H1 (cell line): ENCODE data around the gene LTBP4.

Experiments
- CBX5 ChIP-seq: fragments of 300-800, 300-1000 bp; sonication (generic); IDR thresholded peaks from 2 replicates; pipeline ENCODE4 v1.7.1; 2016; ENCODE audit warnings: antibody characterized with exemption, low read length, low read depth
- EZH2 ChIP-seq: fragments of 200-600 bp; sonication (generic); IDR thresholded peaks from 2 replicates; pipeline ENCODE4 v1.7.1; 2012; ENCODE audit warnings: low read depth, mild to moderate bottlenecking, moderate library complexity, low read length, inconsistent platforms; ENCODE audit not compliant: severe bottlenecking
- JUND ChIP-seq: IDR thresholded peaks from 2 replicates; pipeline ENCODE4 v1.6.1; 2011; ENCODE audit warnings: mild to moderate bottlenecking, improper control_type of control experiment, low read length
- KDM5A ChIP-seq: fragments of 200-600 bp; IDR thresholded peaks from 2 replicates; pipeline ENCODE4 v1.7.1; 2012; ENCODE audit warnings: mild to moderate bottlenecking, low read length, inconsistent platforms, mixed read lengths
- POLR2AphosphoS5 ChIP-seq: IDR thresholded peaks from 2 replicates; pipeline ENCODE4 v1.6.1; 2011; ENCODE audit warnings: low read depth, low read length
- TAF1 ChIP-seq: IDR thresholded peaks from 2 replicates; pipeline ENCODE4 v1.6.1; 2011; ENCODE audit warnings: mild to moderate bottlenecking, low read depth, low read length
- YY1 ChIP-seq: IDR thresholded peaks from 2 replicates; pipeline ENCODE4 v1.6.1; 2011; ENCODE audit warnings: low read depth, mild to moderate bottlenecking, low read length
- TF ChIP-seq, protein P1 (sequence below), 3 experiments: IDR thresholded peaks; 1 replicate in 2 of 3; 2 replicates in 1 of 3; pipeline versions ENCODE4 v1.5.1 to v1.6.1; 2011; ENCODE audit warnings: low read length in 3 of 3, mild to moderate bottlenecking in 3 of 3, inconsistent platforms in 2 of 3, low read depth in 1 of 3, moderate library complexity in 1 of 3; ENCODE audit not compliant: insufficient read depth in 1 of 3; ENCODE audit errors: control extremely low read depth in 1 of 3
- TF ChIP-seq, protein P2 (sequence below): fragments of 300-600 bp; sonication (generic); IDR thresholded peaks from 2 replicates; pipeline ENCODE4 v1.7.1; 2012; ENCODE audit warnings: low read length, moderate library complexity, mild to moderate bottlenecking, inconsistent platforms; ENCODE audit not compliant: insufficient replicate concordance

DNA sequence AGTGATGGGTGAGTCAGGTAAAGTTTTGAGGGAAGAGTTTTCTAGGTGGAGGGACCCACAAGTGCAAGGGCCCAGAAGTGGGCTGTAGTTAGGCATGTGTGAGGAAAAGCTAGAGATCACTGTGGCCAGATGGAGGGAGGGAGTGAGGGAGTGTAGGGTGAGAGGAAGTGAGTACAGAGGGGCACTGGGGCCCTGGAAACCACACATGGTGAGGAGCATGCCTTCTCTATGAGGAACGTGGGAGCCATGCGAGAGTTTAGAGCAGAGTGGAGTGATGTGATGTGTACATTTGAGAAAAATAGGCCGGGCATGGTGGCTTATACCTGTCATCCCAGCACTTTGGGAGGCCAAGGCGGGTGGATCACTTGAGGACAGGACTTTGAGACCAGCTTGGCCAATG lies 39.2 kb upstream of the LTBP4 start:
- TF ChIP-seq, protein P1, sequence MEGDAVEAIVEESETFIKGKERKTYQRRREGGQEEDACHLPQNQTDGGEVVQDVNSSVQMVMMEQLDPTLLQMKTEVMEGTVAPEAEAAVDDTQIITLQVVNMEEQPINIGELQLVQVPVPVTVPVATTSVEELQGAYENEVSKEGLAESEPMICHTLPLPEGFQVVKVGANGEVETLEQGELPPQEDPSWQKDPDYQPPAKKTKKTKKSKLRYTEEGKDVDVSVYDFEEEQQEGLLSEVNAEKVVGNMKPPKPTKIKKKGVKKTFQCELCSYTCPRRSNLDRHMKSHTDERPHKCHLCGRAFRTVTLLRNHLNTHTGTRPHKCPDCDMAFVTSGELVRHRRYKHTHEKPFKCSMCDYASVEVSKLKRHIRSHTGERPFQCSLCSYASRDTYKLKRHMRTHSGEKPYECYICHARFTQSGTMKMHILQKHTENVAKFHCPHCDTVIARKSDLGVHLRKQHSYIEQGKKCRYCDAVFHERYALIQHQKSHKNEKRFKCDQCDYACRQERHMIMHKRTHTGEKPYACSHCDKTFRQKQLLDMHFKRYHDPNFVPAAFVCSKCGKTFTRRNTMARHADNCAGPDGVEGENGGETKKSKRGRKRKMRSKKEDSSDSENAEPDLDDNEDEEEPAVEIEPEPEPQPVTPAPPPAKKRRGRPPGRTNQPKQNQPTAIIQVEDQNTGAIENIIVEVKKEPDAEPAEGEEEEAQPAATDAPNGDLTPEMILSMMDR (IDR thresholded peaks at IDR 0.05; ENCODE audit: control extremely low read depth in 1 of 3, insufficient read depth in 1 of 3, low read depth in 1 of 3, low read length in 3 of 3), result no peak
- no peak for TF ChIP-seq JUND
- TF ChIP-seq EZH2, result no peak
- no peak for TF ChIP-seq YY1
- TF ChIP-seq, protein P2, sequence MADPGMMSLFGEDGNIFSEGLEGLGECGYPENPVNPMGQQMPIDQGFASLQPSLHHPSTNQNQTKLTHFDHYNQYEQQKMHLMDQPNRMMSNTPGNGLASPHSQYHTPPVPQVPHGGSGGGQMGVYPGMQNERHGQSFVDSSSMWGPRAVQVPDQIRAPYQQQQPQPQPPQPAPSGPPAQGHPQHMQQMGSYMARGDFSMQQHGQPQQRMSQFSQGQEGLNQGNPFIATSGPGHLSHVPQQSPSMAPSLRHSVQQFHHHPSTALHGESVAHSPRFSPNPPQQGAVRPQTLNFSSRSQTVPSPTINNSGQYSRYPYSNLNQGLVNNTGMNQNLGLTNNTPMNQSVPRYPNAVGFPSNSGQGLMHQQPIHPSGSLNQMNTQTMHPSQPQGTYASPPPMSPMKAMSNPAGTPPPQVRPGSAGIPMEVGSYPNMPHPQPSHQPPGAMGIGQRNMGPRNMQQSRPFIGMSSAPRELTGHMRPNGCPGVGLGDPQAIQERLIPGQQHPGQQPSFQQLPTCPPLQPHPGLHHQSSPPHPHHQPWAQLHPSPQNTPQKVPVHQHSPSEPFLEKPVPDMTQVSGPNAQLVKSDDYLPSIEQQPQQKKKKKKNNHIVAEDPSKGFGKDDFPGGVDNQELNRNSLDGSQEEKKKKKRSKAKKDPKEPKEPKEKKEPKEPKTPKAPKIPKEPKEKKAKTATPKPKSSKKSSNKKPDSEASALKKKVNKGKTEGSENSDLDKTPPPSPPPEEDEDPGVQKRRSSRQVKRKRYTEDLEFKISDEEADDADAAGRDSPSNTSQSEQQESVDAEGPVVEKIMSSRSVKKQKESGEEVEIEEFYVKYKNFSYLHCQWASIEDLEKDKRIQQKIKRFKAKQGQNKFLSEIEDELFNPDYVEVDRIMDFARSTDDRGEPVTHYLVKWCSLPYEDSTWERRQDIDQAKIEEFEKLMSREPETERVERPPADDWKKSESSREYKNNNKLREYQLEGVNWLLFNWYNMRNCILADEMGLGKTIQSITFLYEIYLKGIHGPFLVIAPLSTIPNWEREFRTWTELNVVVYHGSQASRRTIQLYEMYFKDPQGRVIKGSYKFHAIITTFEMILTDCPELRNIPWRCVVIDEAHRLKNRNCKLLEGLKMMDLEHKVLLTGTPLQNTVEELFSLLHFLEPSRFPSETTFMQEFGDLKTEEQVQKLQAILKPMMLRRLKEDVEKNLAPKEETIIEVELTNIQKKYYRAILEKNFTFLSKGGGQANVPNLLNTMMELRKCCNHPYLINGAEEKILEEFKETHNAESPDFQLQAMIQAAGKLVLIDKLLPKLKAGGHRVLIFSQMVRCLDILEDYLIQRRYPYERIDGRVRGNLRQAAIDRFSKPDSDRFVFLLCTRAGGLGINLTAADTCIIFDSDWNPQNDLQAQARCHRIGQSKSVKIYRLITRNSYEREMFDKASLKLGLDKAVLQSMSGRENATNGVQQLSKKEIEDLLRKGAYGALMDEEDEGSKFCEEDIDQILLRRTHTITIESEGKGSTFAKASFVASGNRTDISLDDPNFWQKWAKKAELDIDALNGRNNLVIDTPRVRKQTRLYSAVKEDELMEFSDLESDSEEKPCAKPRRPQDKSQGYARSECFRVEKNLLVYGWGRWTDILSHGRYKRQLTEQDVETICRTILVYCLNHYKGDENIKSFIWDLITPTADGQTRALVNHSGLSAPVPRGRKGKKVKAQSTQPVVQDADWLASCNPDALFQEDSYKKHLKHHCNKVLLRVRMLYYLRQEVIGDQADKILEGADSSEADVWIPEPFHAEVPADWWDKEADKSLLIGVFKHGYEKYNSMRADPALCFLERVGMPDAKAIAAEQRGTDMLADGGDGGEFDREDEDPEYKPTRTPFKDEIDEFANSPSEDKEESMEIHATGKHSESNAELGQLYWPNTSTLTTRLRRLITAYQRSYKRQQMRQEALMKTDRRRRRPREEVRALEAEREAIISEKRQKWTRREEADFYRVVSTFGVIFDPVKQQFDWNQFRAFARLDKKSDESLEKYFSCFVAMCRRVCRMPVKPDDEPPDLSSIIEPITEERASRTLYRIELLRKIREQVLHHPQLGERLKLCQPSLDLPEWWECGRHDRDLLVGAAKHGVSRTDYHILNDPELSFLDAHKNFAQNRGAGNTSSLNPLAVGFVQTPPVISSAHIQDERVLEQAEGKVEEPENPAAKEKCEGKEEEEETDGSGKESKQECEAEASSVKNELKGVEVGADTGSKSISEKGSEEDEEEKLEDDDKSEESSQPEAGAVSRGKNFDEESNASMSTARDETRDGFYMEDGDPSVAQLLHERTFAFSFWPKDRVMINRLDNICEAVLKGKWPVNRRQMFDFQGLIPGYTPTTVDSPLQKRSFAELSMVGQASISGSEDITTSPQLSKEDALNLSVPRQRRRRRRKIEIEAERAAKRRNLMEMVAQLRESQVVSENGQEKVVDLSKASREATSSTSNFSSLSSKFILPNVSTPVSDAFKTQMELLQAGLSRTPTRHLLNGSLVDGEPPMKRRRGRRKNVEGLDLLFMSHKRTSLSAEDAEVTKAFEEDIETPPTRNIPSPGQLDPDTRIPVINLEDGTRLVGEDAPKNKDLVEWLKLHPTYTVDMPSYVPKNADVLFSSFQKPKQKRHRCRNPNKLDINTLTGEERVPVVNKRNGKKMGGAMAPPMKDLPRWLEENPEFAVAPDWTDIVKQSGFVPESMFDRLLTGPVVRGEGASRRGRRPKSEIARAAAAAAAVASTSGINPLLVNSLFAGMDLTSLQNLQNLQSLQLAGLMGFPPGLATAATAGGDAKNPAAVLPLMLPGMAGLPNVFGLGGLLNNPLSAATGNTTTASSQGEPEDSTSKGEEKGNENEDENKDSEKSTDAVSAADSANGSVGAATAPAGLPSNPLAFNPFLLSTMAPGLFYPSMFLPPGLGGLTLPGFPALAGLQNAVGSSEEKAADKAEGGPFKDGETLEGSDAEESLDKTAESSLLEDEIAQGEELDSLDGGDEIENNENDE, result no peak
- no peak for TF ChIP-seq KDM5A
- no peak for TF ChIP-seq POLR2AphosphoS5
- no peak for TF ChIP-seq CBX5
- TF ChIP-seq TAF1, result no peak
